ENCODE results near the gene INSYN2A. TPM values are rescaled to one million over a fixed set of nuclear protein-coding genes. Genes with fewer than 3 reads are reported as not detected.

The INSYN2A gene
- total and polyA plus RNA-seq, 11 donors: 0.01 to 0.37 (median 0.11) TPM; not detected in 4

DNA sequence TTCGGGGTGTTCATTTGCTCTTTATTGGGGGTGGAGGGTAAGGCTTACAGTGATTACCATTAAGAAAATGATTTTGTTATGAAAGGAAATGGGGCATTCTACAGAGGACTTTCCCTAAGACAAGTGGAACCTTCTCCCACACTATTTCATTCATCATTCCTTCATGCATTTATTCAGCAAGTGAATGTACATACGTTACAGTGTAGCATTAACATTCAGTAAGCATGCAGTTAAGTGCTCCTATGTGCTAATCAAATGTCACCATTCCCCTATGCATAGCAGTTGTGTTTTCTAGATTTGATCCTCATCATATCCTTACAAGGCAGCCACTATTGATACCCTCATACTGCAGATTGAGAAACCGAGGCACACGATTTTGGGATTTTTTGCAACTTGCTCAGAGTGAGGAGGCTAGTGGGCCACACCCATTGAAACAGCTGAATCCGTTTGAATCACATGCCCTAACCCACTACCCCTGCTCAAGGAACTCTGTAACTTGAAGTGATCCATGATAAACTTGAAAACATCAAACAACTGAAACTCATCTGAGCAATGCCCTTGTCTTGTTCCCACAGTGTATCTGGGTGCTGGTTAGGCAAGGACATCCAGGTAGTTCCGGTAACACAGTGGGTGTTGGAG lies 16.7 kb downstream of the INSYN2A start:
- Histone ChIP-seq H3K36me3 (peaks cover 0 to 7% (median 0%) of the 10 kb centered on the region in 9 donors), H3K9me3 (no peaks in the 10 kb centered on the region), H3K4me3 (no peak overlapping the region), H3K27ac (no peak overlapping the region), H3K4me1 (no peaks in the 10 kb centered on the region), H3K27me3 (no peaks in the 10 kb centered on the region)
- no peak for TF ChIP-seq POLR2A (IDR thresholded peaks at IDR 0.05)
- TF ChIP-seq, protein P1, sequence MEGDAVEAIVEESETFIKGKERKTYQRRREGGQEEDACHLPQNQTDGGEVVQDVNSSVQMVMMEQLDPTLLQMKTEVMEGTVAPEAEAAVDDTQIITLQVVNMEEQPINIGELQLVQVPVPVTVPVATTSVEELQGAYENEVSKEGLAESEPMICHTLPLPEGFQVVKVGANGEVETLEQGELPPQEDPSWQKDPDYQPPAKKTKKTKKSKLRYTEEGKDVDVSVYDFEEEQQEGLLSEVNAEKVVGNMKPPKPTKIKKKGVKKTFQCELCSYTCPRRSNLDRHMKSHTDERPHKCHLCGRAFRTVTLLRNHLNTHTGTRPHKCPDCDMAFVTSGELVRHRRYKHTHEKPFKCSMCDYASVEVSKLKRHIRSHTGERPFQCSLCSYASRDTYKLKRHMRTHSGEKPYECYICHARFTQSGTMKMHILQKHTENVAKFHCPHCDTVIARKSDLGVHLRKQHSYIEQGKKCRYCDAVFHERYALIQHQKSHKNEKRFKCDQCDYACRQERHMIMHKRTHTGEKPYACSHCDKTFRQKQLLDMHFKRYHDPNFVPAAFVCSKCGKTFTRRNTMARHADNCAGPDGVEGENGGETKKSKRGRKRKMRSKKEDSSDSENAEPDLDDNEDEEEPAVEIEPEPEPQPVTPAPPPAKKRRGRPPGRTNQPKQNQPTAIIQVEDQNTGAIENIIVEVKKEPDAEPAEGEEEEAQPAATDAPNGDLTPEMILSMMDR (IDR thresholded peaks at IDR 0.05): no peak
- ATAC-seq (no peak), DNase-seq (no peak)
- 96 to 98% (median 96%) methylated on average over 6 of the region's 6 CpGs for WGBS, 4 donors
- intact Hi-C loops (cut with DNase I): no loop called here

DNA sequence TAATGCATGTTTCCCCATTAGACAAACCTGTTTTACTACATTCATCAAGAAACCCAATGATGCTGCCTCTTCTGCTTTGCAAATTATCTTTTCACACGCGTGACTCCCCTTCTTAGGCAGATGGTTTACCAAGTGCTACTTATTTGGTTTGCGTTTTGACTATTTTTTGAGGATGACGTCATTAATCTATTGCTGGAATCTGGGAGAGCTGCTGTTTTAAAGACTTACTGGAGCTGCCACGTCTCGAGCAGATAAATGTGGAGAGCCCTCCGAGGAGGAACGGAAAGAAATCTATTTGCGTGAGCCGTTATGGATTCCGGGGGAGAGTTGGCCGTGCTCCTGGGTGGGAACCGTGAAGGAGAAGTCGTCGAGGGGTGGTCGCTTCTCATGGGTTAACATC lies 19.7 kb downstream of the INSYN2A start:
- Histone ChIP-seq H3K27ac (no peak overlapping the region), H3K4me1 (no peaks in the 10 kb centered on the region), H3K9me3 (no peaks in the 10 kb centered on the region), H3K27me3 (no peaks in the 10 kb centered on the region), H3K4me3 (no peak overlapping the region), H3K36me3 (peaks cover 0 to 11% (median 0%) of the 10 kb centered on the region in 9 donors)
- DNase-seq (no peak), ATAC-seq (no peak)
- TF ChIP-seq, protein P1 (IDR thresholded peaks at IDR 0.05): no peak
- TF ChIP-seq POLR2A (IDR thresholded peaks at IDR 0.05): no peak
- intact Hi-C loops (cut with DNase I): no loop called here
- WGBS, 4 donors: 83 to 88% (median 84%) methylated on average over 16 of the region's 16 CpGs

DNA sequence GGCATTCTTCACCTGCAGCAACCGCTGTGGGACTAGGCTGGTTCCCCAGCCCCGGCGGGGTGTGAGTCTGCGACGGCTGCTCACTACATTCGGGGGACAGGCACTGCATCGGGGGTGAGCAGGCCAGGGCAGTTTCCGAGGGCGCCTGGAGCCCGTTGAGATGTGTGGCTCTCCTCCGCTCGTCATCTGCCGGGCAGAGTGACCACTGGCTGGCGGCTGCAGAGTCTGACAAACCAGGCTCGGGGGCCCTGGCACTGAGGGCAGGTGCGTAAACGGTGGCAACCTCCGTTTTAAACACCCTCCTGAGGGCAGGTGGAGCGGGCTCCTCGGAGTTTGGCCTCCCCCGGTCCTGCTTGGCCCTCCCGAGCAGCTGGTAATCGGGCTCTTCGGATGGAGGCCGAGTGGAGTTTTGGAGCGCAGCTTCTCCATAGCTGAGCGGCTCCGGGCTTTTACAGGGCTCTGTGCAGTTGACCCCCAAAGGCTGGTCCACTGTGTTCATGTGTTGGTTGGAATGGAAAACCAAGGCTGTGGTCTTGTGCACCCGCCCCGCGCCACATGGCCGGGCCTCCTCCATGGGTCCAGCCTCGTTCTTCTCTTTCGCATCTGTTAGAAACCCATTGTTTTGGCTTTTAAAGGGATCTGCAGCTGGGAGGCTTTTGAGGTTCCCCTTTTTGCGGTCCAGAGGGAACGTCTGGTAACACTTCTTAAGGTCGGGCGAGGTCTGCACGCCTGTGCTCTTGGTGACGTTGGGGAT lies 20.9 kb downstream of the INSYN2A start:
- no peak overlapping the region for H3K4me3 ChIP-seq
- 96 to 98% (median 97%) methylated on average over 26 to 40 of the region's 40 CpGs for WGBS, 4 donors

DNA sequence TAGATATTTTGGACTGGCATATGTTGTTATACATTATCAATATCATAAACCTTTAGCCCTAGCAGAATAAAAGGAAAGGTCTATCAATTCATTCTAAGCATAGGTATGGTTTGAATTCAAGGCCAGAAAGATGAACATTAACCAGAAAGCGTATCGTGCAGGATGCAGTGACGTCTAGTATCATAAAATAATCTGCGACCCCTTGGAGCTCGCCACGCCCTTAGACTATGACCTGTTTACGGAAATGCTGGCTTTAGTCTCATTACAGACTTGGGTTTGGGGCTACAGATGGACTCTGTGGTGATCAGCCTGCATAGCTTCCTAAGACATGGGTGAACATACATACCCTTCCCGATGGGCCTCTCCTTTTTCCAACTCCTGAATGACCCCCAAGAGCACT lies 21.5 kb downstream of the INSYN2A start:
- DNase-seq: no peak
- intact Hi-C loops (cut with DNase I): no loop called here
- Histone ChIP-seq H3K27ac (no peak overlapping the region), H3K36me3 (peaks cover 0 to 11% (median 0%) of the 10 kb centered on the region in 9 donors), H3K9me3 (no peaks in the 10 kb centered on the region), H3K27me3 (no peaks in the 10 kb centered on the region), H3K4me1 (no peaks in the 10 kb centered on the region), H3K4me3 (no peak overlapping the region)
- ATAC-seq: no peak
- 92 to 98% (median 96%) methylated on average over 8 of the region's 8 CpGs for whole genome bisulfite sequencing, 4 donors
- TF ChIP-seq, protein P1 (IDR thresholded peaks at IDR 0.05): no peak
- TF ChIP-seq POLR2A (IDR thresholded peaks at IDR 0.05): no peak

More for the DNA sequence above, 20.9 kb downstream of the INSYN2A start:
- DNase-seq (no peak), ATAC-seq (no peak)
- TF ChIP-seq, protein P1 (IDR thresholded peaks at IDR 0.05): no peak
- TF ChIP-seq POLR2A (IDR thresholded peaks at IDR 0.05): no peak
- H3K4me1 ChIP-seq: no peaks in the 10 kb centered on the region
- H3K27me3 ChIP-seq: no peaks in the 10 kb centered on the region
- H3K27ac ChIP-seq: no peak overlapping the region
- intact Hi-C loops (cut with DNase I): no loop called here
- H3K9me3 ChIP-seq: no peaks in the 10 kb centered on the region
- H3K36me3 ChIP-seq: peaks cover 0 to 11% (median 0%) of the 10 kb centered on the region in 9 donors

All from heart left ventricle (tissue), 16 donors.